Amygdala (tissue), 56 donors: Measurements from ENCODE around the gene TMIE.

Source experiments
- DNase-seq, 56 donors: peaks; one replicate each; lab custom pipeline; 2025; lab: John Stamatoyannopoulos, UW

TMIE gene

DNA sequence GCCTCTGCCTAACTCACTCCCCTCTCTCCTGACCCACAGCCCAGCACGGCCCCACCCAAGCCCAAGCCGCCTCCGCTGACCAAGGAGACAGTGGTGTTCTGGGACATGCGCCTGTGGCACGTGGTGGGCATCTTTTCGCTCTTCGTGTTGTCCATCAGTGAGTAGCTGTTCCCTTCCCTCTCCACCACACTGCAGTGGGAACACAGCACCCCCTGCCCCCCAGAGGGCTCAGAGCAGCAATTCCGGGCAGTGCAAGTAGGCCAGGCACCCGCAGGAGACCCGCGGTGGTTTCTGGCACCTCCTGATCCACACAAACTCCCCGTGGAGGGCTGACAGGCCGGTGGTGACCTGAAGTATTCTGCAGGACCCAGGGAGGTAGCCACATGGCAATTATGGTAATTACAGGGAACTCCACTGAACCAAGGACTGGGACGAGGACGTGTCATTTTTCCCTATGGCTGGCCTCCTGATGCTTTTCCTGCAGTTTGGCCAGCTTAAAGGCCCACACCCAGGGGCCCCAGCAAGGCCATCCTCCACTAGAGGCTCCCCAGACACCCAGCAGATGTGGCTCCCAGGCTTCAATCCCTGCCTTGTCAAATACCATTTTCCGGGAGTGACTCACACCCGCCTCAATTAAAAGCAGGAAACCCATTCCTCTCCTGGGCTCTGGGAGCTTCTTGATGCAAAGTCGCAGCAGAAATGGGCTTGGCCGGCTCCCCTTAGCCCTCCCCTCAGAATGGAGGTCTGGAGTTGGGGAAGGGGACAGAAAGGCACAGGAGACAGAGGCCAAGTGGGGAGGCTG is 4.8 kb downstream of the TMIE start:
- no peak for DNase-seq

DNA sequence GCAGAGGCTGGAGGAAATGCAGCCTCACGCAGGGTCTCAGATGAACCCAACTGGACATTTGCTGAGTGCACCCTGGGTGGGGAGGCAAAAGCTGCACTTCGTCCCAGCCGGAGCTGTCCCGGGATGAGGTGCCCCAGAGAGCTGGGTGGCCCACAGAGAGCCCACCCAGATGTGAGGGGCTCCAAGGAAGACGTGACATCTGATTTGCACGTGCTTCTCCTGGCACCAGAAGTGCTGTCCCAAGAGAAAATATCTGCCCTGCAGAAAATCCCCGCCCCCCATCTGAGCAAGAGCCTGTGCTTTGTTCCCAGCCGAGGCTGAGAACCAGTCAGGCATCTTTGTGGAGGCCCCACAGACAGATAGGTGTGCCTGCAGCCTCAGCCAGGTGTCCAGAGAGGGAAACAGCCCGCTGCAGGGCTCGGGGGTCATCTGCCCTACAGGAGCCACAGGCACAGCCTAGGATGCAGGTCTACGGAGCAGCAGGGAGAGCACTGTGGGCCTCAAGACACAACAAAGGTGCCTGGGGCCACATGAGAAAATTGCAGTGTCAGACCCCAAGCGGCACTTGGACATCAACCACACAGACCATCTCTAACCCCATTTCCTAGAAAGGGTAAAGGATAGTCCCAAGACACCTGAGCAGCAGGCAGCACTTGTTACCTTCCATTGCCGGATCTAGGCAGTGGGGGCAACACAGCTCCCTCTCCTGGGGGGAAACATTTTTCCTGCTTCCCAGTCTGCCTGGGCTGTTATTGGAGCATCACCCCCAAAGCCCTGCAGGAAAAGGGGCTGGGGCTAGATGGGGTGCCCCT is 5.8 kb downstream of the TMIE start:
- DNase-seq, result no peak

DNA sequence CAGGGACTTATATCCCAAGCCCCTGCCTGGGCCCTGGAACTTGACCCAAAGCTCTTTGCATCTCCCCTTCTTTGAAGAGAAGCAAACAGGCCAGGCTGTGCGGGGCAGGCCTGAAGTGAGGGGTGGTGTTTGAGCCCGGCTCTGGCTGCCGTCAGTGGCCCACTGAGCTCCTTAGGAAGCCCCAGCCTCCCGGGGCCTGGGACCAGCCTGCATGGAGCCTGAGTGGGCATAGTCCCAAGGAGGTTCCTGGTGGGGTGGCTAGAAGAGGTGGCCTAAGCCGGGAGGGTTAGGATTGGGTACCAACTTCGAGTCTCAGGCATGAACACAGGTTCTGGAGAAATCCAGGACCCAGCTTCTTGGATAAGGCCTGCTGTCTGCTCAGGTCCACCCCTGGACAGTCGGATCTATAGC is 6.4 kb downstream of the TMIE start:
- DNase-seq, result no peak

DNA sequence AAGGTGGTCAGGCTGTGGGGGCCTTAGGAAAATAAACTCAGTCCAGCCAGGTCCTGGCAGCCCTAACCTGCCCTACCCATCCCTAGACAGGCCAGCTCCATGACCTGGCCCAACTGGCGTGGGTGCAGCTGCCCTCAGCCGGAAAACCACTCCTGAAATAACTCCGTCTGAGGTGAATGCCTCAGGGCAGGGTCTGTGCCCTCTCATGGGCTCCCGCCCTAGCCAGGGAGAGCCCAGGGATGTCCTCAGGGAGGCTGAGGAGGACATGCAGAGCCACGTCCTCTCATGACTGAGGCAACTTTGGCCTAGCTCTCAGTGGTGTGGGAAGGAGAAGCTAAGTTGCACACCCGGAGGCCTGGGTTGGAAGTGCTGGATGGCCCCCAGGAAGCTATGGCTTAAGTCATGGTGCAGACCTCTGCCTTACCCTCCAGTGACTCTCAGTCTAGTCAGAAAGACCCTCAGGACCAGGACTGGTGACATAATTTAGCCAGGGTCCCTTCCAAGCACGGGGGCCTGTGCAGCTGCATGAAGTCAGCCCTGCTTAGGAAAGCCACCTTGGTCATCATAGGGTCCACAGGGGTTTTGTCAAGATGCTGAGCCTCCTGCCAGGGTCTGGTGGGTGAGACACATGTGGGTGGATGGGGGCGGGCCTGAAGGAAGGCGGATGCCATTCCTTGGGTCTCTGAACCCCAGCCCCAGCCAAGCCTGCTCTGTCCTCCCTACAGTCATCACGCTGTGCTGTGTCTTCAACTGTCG is 7.4 kb downstream of the TMIE start:
- no peak for DNase-seq

DNA sequence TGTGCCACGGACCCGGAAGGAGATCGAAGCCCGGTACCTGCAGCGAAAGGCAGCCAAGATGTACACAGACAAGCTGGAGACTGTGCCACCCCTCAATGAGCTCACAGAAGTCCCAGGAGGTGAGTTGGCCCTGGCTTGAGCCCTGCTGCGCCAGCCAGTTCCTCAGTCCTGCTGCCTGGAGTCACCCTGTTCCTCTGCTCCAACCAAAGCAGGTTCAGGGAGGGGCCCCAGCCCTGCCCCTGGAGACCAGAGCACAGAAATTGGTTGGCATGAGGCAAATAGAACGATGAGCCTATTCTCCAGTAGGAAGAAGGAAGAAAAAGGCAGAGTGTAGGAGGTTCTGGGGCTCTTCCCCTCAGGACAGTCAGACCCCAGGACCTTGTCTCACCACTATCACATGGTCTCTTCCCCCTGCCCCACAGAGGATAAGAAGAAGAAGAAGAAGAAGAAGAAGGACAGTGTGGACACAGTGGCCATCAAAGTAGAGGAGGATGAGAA is 8.0 kb downstream of the TMIE start:
- no peak for DNase-seq

DNA sequence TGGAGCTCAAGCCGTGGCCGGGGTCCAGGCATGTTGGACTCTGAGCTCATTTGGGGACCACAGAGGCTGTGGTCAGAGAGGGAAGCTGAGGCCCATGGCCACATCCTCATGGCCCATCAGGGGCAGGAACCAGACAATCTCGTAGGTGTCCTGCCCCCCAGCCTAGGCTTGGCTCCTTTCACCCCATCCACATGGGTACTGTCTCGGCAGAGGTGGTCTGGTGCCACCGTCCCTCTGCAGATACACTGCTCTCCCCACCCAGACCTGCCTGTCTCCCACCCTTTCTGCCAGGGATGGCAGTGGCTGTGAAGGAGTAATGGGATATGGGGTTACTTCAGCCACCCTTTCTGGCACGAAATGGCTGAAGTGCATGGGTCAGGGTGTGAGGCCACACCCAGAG is 8.5 kb downstream of the TMIE start:
- DNase-seq, result no peak

DNA sequence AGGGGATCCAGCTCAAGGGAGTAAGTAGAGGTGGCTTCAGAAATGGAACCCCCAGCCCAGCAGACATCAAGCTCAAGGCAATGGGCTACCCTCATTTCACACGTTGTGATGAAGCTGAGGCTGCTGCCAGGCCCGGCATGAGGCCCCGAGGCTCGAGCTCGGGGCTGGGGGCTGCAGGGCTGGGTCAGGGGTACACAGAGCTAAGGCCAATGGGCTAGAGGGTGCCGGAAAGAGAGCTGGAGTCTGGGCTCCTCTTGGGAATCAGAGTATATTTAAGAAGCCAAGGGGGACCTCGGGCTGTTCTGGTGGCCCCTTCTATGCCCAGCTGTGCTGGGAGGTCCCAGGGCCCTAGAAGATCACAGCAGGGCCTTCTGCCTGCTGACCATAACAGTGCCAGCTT is 9.0 kb downstream of the TMIE start:
- no peak for DNase-seq

DNA sequence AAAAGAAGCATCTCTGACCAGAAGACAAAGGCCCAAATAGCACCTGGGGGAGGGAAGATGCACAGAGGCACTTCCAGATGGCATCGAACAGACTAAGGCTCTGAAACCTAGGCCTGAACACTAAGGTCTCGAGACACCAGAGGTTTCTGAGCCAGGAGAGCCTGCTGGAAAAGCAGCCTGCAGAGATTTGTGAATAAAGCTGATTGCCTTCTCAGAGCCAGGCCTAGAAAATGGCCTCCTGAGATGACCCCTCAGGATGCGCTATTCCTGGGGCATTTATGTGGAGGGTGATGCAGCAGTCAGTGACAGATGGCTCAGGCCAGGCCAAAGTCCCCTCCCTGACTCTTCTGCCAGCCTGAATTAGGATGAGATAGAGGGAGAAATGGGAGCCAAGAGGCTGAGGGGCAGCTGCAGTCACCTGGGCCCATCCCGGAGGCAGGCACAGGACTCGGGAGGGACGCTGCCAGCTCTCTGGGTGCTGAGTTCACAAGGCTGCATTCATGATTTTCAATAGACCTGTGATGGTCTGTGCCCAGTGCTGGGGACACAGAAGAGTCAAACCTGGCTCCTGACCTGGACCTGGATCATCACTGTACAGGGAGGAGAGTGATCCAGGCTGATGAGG is 9.6 kb downstream of the TMIE start:
- no peak for DNase-seq

DNA sequence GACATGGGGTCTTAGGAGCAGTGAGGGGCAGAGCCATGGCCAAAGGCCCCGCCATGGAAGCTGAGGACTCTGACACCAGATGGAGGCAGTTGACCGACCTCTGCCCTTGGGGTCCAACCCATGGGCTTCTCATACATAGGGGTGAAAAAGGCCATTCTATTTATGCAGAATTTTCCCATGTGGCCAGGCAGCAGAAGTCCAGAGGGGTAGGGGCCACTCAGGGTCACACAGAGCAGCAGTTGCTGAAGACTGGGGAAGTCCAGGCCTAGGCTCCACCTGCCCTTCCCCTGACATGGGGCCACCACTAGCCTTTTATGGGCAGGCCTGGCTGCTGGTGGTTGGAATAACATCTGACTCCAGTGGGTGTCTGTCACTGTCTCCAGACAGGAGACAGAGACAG is 10.1 kb downstream of the TMIE start:
- no peak for DNase-seq

DNA sequence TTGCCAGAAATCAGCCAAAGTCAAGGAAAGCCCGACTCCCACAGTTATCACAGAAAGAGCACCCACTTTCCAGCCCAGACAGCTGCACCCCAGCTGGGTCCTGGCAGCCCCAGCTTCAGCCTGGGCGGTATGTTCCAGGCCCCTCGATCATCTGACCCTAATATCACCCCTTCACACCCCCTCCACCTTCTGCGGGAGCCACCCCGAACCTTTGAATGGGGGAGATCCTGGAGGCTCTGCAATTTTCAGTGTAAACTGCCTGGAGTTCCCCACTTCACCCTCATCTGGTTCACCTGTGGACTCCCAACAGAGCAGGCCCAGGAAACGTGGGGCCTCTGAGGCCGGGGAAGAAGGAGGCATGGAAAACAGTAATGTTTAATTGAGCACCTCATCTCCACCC is 10.6 kb downstream of the TMIE start:
- no peak for DNase-seq

DNA sequence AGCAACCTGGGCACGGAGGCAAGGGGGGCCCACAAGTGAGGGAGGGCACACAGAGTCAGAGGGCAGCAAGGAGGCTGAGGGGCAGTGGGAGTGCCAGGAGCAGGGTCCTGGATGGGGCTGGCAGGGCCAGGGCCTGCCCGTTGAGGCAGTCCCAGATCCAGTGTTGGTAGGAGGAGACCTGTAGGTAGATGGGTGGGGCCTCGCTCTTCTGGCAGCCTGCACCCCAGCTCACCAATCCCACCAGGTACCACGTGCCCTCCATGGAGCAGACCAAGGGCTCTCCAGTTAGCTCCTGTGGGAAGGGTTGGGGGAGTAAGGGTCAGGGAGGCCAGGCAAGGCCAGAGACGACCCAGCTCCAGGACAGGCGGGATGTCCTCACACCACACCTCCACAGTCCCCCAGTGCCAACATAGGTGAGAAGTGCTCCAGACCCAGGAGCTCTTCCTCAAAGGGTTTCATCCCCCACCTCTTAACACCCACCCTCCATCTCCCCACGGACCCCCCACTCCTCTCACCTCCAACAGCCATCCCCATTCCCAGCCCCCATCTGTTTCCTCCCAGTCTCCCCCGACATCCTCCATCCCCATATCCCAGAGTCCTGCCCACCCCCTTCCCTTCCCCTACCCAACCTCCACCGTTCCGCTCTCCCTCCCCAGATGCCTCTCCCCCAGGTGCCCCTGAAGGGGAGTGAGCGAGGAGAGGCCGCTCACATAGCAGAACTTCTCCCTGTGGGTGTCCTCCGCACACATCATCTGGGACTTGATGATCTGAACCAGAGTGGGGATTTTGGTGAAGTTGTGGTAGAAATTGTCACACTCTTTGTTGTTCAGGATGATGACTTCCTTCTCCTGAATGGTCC is 11.2 kb downstream of the TMIE start:
- DNase-seq, result no peak

DNA sequence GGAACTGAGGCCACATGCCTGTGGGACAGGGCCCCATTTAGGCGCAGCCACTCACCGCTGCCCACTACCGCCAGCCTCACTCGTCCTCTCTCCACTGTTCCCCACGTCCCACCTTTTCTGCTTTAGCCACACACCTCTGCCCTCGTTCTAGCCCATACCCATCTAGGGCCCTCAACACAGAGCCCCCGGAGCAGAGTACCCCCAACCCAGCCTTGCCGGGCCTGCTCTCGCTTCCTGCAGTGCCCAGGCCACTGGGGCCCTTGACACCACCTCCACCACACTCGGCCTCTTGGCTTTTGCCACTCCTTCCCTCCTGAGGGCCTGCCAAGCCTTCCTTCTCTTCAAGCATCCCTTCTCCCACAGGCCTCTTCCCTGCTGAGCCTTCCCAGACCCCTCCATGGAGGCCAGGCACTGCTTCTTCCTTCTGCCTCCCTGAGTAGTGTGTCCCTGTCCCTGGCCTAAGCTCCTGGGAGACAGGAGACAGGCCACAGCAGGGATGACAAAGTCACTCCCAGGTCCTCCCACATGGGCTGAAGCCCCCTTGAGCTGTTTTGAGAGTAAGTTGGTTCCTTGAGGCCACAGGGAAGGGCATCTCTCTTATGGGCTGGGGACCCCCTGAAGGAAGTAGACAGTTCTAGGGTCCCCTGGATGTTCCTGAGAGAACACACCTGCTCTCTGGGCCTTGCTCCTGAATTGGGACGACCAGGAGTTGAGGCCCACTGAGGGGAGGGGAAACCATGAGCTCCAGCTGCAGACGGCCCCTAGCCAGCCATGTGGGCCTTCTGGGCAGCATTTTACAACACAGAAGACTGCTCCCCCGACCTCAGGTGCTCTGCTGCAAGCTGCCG is 12.1 kb downstream of the TMIE start:
- no peak for DNase-seq

DNA sequence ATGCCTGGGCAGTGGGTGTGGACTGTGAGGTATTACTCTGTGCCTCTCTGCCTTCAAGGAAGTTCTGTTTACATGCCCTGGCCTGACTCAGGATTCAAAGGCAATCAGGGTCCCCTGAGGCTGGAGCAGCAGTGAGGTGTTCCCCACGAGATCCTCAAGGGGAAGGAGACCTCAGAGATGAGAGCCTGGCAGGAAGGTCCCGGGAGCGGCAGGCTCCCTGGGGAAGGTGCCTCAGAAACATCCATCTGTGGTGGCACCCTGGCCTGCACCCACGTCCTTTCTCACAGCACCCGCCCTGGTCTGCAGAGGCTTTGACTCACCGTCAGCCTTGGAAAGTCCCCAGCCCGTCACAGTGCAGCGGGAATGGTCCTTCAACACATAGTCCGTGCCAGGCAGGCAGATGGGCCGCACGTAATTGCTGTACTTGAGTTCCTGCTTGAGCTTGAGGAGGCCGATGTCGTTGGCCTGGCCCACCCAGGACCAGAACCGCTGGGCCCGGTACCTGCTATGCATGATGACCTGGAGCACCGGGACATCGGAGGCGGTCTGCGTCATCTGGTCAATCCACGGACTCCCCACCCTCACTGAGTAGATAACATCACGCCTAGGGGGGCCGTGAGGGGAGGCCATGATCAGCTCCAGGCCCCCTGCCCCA is 12.8 kb downstream of the TMIE start:
- DNase-seq, result no peak

DNA sequence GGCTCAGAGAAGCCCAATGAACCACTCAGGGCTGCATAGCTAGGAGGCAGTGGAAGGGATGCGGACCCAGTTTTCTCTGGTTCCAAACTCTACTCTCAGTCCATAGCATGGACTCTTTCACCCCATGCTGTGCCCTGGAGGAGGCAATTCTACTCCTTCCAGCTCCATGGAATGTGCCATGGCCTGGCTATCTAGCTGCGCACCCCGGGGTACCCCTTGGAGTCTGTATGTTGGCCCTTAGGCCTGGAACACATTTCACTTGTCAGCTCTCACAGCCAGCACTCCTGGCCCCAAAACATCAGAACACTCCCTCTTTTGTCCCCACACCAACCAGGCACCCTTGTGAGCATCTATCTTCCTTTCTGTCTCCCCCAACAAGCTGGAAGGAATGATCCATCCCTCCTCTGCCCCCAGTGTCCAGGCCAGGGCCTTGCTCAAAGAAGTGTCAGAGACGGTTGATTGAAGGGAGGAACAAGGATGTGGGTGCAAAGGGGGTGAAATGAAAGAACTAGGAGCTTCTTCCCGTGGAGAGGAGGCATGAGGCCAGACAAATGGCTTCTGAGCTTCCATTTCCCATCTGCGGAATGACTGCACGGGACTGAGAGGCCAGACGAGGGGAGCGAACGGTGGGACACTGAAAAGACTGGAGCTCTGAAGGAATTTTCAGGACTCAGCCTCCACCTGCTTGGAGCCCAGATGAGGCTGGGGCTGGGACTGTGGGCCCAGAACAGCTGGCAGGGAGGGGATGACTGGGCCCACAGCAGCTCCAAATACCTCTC is 13.7 kb downstream of the TMIE start:
- no peak for DNase-seq

DNA sequence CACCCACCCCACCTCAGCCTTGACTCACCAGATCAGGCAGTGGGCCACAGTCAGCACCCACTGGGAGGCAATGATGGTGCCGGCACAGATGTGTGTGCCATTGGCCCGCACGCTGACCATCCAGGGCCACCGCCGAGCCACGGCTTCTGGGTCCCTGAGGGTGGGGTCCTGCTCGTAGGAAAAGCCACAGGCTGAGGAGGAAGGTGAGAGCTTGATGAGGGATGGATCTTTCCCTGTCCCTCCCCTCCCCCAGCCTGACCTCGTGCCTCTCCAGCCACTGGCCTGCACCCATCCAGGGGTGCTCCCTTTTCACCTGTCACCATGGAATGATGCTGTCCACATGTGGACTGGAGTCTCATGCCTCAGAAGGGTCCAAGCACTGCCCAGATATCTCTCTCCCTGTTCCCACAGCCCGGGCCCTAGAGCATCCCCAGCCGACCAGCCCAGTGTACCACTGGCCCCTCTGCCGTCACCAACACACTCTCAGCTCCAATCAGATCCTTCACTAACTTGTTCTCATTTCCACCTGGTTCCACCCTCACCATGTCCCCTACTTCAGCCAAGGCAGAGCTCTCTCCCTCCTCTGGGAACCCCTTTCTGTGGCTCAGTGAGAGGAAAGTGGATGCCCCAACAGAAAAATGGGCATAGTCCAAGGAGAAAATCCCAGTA is 14.4 kb downstream of the TMIE start:
- DNase-seq, result no peak

DNA sequence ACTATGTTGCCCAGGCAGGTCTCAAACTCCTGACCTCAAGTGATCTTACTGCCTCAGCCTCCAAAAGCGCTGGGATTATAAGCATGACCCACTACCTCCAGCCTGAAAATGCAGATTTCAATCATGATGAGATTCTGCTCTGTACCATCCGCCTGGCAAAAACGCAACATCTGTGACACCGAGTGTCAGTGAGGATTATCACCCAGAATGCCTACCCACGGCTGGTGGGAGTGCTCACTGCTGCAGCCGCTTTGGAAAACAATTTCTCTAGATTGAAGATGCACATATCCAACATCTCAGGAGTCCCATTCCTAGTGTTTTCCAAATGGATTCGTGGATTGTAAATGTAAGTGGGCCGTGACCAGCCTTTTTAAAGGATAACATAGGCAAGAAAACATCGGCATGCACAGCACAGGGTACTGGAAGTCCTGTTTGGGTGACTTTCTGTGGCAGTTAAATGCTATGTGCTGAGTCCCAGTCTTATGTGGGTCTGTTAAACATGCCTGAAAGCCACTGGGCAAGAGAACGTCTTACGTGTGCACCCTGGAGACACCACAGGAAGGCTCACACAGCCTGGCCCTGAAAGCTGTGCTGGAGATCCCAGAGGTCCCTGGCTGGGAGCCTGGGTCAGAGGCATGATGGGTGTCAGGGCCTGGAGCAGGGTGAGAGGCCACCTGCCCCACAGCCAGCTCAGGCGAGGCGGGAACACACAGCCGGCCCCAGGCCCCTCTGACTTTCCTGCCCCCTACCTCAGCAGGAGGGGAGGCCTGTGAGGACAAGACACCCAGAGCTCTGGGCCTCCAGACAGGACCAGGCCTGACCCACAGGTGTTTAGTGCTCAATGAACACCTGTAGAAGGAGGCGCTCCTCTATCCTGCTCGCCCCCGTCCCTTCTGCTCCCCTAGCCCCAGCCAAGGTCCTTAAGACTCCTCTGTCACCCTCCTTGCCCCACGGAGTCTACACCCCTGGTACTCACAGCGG is 15.6 kb downstream of the TMIE start:
- DNase-seq, result no peak
